GM19025 (cell line): ENCODE data around the gene HAP1.
A peak's percentile ranks its signal among the peaks of the same experiment; 100 is the strongest.
"Not testable (repeated sequence)": the region's sequence is repeated elsewhere in the genome, so short reads cannot be mapped to it uniquely, and the experiment has no call there.

Experiments
- ATAC-seq: cut with Tn5 transposase; IDR thresholded peaks from one replicate; pipeline ENCODE4 v1.9.1; 2021; ENCODE audit warnings: mild to moderate bottlenecking, low read depth, moderate library complexity; ENCODE audit not compliant: unreplicated experiment

Gene HAP1

DNA sequence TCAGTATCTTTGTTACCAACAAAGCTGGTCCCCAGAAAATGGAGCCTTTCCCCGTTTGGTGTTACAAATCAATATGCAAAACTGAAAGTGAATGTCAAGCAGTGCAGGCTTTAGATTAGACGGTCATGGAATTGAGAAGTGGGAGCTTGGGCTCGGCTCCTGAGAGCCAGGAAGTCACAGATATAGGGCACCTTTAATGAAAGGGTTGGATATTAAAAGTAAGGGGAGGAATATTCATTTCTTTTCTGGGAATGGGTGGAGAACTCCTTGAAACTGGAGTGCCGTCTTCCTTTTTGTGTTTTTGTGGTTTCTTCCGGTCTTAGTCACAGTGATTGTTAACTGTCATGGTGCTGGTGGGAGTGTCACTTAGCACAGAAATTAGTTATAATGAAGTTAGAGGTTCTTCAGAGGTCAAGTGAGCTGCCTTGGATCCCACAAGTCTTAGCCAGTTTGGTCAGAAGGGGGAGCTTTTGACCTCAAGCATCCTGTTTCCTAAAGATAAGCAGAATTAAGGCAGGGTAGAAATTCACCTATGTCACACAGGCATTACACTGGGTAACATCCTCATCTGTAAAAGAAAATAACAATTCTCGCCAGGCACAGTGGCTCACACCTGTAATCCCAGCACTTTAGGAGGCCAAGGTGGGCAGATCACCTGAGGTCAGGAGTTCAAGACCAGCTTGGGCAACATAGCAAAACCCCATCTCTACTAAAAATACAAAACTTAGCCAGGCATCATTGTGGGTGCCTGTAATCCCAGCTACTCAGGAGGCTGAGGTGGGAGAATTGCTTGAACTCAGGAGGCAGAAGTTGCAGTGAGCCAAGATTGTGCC lies 55.3 kb downstream of the HAP1 start:
- ATAC-seq, result peak; percentile 51

DNA sequence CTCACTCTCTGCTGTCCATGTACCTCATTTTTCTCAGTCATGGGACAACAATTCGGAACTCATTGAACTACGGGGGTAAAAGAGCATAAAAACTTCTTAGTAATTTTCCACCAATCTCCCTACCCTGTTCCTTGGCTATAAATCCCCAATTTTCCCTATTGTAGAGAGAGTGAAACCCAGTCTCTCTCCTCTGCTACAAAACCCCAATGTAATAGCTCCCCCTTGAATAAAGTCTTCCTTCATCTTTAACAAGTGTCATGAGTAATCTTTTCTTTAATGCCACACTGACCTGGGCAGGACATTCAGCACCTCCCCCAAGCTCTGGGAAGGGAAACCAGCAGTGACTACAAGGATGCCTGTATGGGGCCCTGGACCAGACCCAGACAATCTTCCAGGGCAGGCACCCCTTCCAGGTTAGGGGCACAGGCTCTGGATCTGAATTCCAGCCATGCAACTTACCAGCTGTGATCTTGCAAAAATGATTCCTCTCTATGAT lies 56.0 kb downstream of the HAP1 start:
- peak; percentile 23 for ATAC-seq

- ATAC-seq, result no peak
Observed at GRCh38 chr17:41676058-41676419, 58.4 kb downstream of the HAP1 start.

GRCh38 chr17:41675157-41676057 lies 59.0 kb downstream of the HAP1 start:
- not testable (repeated sequence) for ATAC-seq
